HG03060 (cell line): ENCODE measurements around the gene RGS5.

Experiments
- ATAC-seq: cut with Tn5 transposase; IDR thresholded peaks from one replicate; pipeline ENCODE4 v1.9.1; 2021; ENCODE audit warnings: low read depth, moderate number of reproducible peaks; ENCODE audit not compliant: unreplicated experiment

The RGS5 gene

DNA sequence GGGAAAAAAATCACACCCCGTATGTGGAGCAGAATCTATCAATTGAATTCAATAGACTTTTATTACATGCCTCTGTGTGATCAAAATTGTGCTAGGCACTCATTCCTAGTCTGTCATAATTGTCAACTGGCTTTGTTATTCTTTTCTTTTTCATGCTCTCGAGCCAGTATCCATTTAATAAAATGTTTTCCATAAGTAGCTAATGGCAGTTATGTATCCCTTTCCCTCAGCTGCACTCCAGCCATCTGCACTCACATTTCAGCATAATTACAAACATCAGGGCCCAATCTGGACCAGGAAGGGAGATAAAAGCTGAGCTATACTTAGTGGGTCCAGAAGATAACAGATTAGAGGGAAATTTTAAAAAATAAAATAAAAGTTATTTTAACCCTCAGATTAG, 15.9 kb downstream of the RGS5 start:
- no peak for ATAC-seq

DNA sequence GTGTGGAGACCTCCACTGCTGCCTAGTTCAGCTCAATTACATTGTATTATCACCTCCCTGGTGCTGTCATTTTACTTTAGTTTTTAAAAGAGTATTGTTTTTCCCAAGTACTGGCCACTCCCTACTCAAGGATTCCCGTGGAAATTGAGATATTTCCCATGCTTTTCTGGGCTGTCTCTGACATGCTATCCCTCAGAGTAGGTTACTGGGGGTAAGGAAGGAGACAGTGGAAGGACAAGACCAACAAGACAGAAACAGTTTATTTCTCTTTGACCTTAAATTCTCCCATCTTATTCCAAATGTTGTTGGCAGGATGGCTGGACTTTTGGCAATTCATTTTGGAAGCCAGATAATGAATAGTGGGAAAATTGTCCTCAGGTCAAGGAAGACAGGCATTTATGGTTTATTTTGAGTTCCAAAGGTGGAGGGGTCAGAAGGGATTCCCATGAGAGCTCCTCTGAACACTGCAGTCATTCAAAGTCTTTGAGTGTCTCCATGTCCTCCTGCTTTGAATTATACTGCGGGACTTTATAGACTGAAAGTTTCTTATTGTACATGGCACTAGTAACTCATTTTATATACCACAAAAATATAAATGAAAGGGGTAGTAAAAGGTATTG, 20.3 kb downstream of the RGS5 start:
- ATAC-seq: no peak

DNA sequence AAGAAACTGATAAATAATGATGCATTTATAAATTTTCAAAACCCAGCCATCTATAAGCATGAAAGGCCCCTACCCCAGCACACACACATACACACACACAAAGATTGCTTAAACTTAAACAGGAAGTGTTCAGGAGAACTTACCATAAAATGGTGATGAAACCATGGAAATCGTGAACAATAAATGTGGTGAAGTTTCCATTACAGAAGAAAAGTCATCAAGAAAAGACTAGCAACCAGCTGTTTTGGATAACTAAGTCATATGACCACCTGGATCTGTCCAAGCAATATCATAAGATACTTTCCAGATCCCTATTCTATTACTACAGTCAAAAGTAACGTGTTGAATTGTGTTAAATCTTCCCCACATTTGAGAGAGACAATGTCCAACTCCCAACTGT, 24.1 kb downstream of the RGS5 start:
- ATAC-seq: no peak

DNA sequence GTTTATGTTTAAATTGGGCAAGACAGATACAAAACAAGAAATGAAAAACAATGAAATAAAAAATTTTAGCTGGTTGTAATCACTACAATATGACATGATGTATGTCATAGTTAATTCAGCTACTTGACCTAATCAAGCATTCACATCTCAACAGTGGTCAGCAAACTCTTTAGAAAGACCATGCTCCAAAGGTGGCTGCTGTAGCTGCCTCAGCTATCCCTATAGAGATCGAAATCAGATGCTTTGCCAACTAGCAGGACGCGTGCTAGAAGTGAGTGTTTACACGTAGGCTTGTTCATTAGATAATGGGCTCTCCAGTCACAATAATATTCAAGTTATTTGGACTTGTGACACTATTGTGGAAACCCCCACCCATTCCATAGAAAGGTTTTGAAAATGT, 25.9 kb downstream of the RGS5 start:
- ATAC-seq: no peak

DNA sequence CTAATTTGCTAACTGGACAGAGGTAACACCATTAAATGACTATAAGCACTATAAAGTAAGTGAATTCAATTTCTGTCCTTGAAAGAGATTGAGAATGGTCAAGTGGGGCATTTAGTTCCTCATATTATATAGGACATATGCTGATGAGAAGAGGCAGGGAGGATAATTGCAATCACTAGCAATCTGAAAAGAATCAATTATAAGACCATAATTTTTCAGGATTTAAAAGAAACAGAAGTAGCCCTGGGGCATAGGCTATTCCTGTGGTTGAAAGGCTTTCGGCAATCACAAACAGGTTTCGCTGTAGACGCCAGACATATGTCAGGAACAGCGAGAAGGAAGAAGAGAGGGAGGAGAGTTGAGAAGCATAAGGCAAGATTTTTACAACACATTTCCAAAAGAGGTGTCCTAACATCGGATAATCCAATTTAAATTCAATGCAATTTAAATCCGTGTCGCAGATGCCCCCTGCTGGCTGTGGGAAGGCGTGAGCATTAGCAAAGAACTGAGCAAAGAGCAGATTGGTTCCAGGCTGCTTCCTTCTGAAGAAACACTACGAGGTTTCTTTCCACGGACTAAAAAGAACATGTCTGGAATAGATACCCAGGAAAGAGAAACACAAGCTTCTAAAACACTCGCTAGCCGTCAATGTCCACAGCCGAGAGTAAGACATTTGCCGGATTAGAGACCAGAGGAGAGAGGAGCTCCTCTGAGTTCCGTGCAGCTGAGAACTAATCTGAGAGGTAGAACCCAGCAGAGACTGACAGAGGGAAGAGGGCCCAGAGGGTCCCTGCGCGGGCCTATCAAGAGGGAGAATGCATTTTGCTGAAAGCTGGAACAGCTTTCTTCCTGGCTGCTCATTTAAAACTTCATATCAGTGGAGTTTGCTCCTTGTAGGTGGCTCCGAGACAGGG, 27.9 kb downstream of the RGS5 start:
- ATAC-seq: no peak

DNA sequence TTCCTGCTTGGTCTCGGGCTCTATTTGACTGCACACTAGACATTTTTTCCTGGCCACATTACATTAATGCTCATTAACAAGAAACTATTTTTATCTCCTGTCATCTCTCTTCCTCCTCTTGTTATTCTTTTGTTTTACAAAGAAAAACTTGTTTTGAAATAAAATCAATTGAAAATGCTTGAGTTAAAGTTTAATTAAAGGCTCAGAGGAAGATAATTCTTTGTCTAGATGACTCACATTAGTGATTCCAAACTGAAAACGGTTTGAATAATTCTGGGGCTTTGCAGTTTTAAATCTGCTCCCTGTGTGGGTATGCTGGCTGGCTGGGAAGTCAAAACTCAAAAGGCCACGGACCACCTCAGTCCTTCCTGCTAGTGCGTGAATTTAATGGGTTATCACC, 29.6 kb downstream of the RGS5 start:
- no peak for ATAC-seq

DNA sequence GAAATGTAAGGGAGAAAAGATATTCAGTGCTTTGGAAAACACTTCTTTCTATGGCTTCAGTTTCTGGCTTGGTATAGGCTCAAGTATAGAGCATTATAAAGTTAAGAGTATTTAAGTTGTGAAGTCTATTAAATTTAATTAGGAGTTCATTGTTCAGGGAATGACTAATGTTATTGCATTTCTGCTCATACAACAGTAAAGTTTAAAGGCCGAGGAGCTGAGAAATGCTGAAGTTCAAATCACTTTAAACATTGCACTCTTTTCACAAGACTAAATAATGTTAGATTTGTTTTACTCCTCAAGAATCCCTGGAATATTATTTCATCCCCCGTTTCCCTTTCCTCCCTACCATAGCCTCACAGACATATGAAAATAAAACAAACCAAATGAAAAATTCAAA, 30.1 kb downstream of the RGS5 start:
- no peak for ATAC-seq

DNA sequence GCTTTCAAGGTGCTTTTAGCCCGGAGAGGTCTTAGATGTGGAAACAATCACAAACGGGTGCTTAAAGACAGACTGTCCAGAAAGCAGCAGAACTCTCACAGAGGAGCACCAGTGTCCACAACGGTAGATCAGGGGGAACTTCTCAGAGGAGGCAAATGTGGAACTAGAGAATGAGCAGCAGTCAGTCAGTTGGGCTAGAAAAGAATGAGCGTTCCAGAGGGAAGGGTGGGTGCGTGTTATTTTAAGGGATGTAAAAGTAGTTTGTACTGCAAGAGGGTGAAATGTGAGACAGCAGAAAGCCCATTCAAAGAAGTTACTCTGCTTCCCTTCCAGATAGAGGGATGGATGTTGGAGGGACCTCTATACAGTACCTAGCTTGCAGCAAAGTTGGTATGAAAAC, 30.9 kb downstream of the RGS5 start:
- ATAC-seq: no peak

DNA sequence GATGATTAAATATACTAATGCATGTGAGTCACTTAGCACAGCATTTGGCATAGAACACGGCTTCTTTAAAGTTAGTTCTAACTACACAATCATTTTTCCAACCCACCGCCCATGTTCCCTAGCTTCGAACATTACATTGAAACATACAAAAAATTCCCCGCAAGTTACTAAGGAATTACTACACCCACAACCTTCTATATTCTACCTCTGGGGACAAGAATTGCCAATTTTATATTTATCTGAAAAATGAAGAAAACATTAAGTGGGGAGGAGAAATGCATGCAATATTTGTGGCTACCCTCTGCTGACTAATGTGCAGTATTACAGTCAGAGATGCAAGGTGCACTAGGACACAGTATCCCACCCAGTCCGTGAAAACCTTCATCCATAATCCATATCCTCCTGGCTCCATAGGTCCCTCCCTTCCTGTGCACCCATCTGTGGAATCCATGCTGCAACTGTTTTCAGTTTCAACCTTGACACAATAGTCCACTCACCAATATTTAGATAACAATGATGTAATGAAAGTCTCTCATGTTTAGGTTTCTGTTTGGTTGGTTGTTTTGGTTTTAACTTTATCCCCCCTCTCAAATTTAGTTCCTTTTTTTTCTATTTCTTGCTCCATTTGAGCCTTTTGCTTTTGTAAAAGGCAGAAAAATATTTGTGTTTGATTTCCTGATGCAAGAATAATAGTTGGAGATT, 31.6 kb downstream of the RGS5 start:
- no peak for ATAC-seq

DNA sequence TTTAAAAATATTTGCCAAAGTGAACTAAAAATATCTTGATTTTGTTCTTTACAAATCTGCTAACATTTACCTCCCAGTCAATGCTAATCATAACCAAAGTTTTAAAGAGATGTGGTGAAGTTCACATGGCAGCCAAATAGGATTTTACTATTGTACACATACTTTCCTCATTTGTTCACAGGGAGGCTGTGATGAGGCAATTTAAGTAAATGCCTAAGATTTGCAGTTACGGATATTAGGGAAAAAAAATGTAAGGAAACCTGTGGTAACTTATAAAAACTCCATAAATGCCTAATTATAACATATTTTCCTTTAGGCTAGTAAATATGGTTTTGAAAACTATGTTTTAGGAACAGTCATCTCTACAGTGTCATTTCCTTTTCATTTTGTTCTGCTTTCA, 32.4 kb downstream of the RGS5 start:
- ATAC-seq: no peak

DNA sequence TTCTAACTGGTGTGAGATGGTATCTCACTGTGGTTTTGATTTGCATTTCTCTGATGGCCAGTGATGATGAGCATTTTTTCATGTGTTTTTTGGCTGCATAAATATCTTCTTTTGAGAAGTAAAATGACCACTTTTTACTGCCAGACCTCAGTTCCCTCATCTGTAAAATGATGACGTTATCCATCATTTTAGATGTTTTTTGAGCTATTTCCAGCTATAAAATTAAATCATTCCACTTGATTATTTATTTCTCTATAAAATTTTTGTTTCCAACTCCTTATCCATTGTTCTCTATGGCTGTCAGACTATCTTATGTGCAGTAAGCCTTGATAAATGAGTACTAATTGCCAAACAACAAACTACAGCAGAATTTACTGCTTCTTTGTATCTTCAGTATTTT, 33.2 kb downstream of the RGS5 start:
- no peak for ATAC-seq

DNA sequence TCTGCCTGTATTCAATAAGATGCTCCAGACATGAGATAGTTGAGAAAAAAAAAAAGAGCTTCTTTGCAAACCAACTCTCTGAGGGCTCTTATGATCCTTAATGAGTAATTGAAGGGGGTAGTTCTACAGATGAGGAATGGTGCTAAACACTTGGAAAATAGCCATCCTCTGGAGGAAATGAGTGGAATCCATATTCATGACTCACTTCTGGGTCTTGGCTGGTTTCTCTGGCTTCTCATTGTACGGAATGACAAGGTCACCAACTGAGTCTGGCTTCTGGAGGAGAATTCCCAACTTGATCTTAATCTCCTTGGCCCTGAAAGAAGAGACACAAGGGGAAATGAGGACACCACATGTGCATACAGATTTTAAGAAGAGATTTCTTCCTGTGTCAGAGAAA, 34.7 kb downstream of the RGS5 start:
- no peak for ATAC-seq

DNA sequence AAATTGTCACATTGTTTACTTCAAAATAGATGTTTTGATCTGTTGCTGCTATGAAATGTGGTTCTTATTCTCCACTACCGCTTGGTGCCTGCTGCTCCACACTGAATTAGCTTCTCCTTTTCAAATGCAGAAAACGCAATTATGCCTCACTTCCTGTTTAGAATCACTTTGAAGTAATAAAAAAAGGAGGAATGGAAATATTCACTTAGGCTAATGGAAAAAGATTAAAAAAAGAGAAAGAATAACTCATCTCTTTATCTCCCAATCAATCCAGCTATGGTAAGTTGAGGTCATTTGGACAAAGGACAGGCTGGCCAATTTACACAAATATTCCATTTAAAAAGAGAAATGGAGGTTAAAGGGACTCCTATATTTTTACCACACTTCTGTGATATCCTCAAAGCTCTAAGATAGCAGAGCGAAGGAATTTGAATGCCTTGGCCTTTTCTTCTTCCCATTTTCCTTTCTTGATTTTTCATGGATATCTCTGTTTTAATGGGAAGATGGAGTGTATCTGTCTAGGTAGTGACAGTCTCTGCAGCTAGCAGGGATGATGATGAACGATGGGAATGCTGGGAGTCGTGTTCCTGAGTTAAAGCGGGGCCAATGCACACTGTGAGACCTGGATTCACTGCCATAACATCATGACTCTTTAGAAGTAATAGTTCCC, 35.7 kb downstream of the RGS5 start:
- ATAC-seq: no peak

DNA sequence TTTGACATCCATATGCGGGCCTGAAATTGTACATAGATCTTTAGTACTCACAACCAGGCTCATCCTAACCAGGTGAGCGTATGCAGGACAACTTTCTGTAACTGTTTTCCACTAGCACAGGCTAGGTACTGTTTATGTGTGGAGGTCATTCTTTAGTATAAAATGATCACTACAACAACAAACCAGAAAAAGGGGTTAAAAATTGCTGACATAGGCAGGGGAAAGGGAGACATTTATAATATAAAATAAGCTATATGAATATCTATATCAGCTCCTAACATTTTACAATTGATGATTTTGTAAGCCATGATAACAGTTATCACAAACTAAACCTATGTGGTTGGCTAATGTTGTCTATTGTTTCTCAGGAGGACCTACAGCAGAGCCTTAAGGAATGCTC, 37.6 kb downstream of the RGS5 start:
- ATAC-seq: no peak

DNA sequence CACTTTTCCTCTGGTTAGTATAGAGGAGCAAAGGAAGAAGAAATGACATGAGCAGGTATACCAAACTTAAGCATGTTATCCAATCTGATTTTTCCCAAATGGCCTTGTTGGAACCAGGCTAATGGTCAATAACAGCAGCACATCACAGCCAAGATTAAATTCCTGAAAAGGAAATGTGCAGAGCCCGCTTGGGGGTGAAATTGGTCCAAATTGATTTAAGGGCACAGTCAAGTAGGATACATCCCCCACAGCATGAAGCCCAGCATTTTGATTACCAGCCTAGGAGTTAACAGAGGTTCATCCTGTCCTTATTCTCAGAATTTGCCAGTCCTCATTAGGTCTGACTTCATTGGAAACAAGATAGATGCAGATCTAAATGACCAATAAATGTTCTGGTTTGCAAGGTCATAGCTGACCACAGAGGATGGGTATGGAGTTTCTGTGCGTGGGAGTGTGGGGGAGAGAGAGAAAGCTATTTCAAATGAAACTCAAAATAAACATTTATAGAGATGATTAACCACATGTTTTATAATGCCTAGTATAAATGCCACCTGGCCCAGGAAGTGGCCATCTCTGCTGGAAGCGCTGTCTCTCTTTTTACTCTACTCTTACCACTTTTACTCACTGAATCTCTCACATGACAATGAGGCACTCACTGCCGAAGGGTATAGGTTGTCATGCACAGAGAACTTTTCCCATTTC, 38.7 kb downstream of the RGS5 start:
- ATAC-seq: no peak

DNA sequence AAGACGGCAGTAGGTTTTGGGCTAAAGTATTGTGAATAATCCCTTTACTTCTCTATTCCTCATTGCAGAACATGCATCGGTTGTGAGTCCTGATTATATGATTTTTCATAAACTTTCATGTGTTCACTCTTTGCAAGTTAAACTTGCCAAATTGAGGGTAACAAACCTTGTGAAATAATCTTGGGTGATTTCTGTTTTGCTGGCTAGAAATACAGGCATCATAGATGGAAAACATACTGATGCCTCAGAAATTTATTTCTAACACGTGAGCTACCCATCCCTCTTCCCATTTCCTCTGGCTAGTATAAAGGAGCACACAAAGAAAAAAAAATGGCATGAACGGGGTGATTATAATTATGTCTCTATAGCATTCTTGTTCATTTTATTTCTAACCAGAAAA, 39.6 kb downstream of the RGS5 start:
- ATAC-seq: no peak

DNA sequence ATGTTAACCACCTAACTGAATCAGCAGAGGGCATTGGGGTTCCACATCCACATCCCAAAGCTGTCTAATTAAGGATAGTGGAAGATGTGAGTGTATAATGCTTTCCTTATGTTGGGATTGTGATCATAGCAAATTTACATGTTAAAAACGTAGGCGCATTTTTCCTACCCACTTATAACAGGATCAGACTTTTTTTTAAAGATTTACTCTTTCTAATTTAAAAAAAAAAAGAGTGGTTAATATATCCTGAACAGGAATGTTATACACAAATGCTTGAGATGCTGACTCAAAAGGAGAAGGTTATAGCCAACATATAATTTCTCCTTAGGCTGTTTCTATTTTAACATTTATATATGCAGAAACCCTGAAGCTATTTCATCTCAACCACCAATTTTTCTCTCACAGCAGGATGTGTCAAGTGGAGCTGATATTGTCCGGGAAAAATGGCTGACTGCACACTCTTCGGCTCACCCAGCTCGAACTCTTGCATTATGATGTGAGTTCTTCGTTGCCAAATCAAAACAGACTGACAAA, 40.3 kb downstream of the RGS5 start:
- ATAC-seq: no peak

DNA sequence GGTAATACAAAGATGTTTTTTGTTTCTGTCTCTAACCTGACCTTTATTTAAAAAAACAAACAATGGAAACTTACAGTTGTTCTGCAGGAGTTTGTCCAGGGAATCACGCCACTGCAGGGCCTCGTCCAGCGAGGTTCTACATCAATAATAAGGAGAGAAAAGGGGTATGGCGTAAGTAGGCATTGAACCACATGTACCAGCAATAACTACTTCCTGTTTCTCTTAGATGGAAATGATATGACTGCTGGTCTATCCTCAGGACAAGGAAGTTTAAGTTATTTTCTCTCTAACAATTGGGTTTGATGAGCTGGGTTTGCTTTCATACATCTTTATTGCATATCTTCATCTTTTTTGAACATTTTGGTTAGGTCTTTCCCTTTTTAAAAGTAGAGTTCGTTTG, 40.9 kb downstream of the RGS5 start:
- ATAC-seq: no peak

DNA sequence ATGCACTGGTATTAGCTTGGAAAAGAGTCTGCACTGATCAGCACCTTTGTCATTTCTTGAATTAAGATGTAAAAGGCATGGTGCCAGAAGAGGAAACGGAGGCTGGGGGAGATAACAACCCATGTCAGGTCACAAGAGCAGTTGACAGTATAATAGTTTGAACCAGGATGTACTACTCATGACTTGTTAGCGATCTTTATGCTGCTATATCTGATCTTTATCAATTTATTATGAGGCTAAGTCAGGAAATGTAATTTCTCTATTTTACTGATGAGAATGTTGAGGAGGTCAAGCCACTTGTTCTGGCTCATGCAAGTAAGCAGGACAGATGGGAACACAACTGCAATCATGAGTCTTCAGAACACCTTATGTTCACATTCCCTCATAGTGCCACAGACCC, 41.4 kb downstream of the RGS5 start:
- no peak for ATAC-seq

DNA sequence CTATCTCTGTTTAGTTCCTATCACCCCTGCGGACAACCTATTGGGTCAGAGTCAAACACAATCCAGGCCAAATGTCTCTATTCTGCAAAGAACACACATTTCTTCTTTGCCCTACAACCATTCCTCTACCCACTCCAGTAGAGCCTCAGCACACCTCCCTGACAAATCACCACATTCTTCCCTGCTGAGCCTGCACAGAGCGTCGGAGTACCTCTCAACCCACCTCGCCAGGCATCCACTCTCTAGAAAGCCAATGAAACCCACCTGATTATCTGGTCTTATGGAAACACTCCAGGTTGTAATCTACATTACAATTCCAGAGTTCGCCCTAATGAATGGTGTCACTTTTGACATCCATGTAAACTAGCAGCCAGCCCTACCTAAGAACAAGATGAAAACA, 47.1 kb downstream of the RGS5 start:
- no peak for ATAC-seq
